H9 (cell line): ENCODE results near the gene EXOSC2. TPM values are rescaled to one million over a fixed set of nuclear protein-coding genes. Genes with fewer than 3 reads are reported as not detected.

ENCODE experiments used
- DNase-seq: peaks from one replicate; pipeline ENCODE4 v3.0.0-alpha.2; 2017
- H2AFZ ChIP-seq: one replicate; pipeline ENCODE4 v1.6.1; 2013; ENCODE audit warnings: mild to moderate bottlenecking, low read length, control low read depth, moderate library complexity
- H2AK5ac ChIP-seq: 2 replicates; pipeline ENCODE4 v1.6.1; 2013; ENCODE audit warnings: low read length, control low read depth, mixed read lengths; ENCODE audit not compliant: insufficient read length
- H2BK120ac ChIP-seq: one replicate; pipeline ENCODE4 v1.6.1; 2013; ENCODE audit warnings: low read depth, mild to moderate bottlenecking, low read length, control low read depth, inconsistent platforms; ENCODE audit not compliant: poor library complexity, severe bottlenecking
- H2BK12ac ChIP-seq: 2 replicates; pipeline ENCODE4 v1.6.1; 2013; ENCODE audit warnings: low read length, control low read depth, mixed read lengths, low read depth; ENCODE audit not compliant: insufficient read length
- H2BK15ac ChIP-seq: 2 replicates; pipeline ENCODE4 v1.6.1; 2013; ENCODE audit warnings: low read depth, low read length, control low read depth
- H2BK20ac ChIP-seq: one replicate; pipeline ENCODE4 v1.6.1; 2013; ENCODE audit warnings: low read depth, mild to moderate bottlenecking, low read length, control low read depth, inconsistent platforms; ENCODE audit not compliant: poor library complexity, severe bottlenecking
- H2BK5ac ChIP-seq: 2 replicates; pipeline ENCODE4 v1.6.1; 2013; ENCODE audit warnings: low read length, control low read depth, mixed read lengths; ENCODE audit not compliant: insufficient read length
- H3K14ac ChIP-seq: 2 replicates; pipeline ENCODE4 v1.6.1; 2013; ENCODE audit warnings: low read length, control low read depth; ENCODE audit not compliant: insufficient read depth
- H3K18ac ChIP-seq: 2 replicates; pipeline ENCODE4 v1.6.1; 2013; ENCODE audit warnings: low read depth, mild to moderate bottlenecking, mixed read lengths, low read length, control low read depth; ENCODE audit not compliant: insufficient read length
- H3K23ac ChIP-seq: 2 replicates; pipeline ENCODE4 v1.6.1; 2013; ENCODE audit warnings: low read length, control low read depth, mixed read lengths, low read depth; ENCODE audit not compliant: insufficient read length
- H3K23me2 ChIP-seq: 2 replicates; pipeline ENCODE4 v1.6.1; 2013; ENCODE audit warnings: low read depth, mild to moderate bottlenecking, mixed read lengths, low read length, control low read depth; ENCODE audit not compliant: insufficient read length, poor library complexity, severe bottlenecking
- H3K27ac ChIP-seq: 2 replicates; pipeline ENCODE4 v1.5.1; 2013; ENCODE audit warnings: low read length, control low read depth, mixed read lengths, low read depth; ENCODE audit not compliant: insufficient read length
- H3K27me3 ChIP-seq: 2 replicates; pipeline ENCODE4 v1.6.1; 2013; ENCODE audit warnings: low read length, control low read depth, inconsistent platforms; ENCODE audit not compliant: insufficient read depth
- H3K4ac ChIP-seq: 2 replicates; pipeline ENCODE4 v1.6.1; 2013; ENCODE audit warnings: low read depth, mild to moderate bottlenecking, control low read depth, inconsistent platforms, low read length, moderate library complexity
- H3K4me1 ChIP-seq: 2 replicates; pipeline ENCODE4 v1.6.1; 2013; ENCODE audit warnings: low read length, control low read depth, inconsistent platforms; ENCODE audit not compliant: insufficient read depth
- H3K4me2 ChIP-seq: 2 replicates; pipeline ENCODE4 v1.6.1; 2013; ENCODE audit warnings: low read length, control low read depth, mixed read lengths; ENCODE audit not compliant: insufficient read length, insufficient read depth
- H3K56ac ChIP-seq: 2 replicates; pipeline ENCODE4 v1.6.1; 2013; ENCODE audit warnings: low read depth, mild to moderate bottlenecking, mixed read lengths, low read length, control low read depth; ENCODE audit not compliant: insufficient read length
- H3K79me1 ChIP-seq: 2 replicates; pipeline ENCODE4 v1.6.1; 2013; ENCODE audit warnings: low read depth, mild to moderate bottlenecking, moderate library complexity, low read length, control low read depth, inconsistent platforms; ENCODE audit not compliant: insufficient read depth, poor library complexity, severe bottlenecking
- H3K79me2 ChIP-seq: 2 replicates; pipeline ENCODE4 v1.6.1; 2013; ENCODE audit warnings: low read length, control low read depth, inconsistent platforms; ENCODE audit not compliant: insufficient read depth
- H3K9ac ChIP-seq: 2 replicates; pipeline ENCODE4 v1.6.1; 2013; ENCODE audit warnings: low read length, control low read depth, mixed read lengths; ENCODE audit not compliant: insufficient read length; ENCODE audit errors: extremely low read depth
- H3K9me3 ChIP-seq: one replicate; pipeline ENCODE4 v1.6.1; 2013; ENCODE audit warnings: low read depth, low read length, inconsistent platforms; ENCODE audit not compliant: control insufficient read depth
- H3T11ph ChIP-seq: one replicate; pipeline ENCODE4 v1.6.1; 2013; ENCODE audit warnings: mild to moderate bottlenecking, low read length, control low read depth, inconsistent platforms
- H4K20me1 ChIP-seq: one replicate; pipeline ENCODE4 v1.6.1; 2013; ENCODE audit not compliant: control insufficient read depth, insufficient read length, insufficient read depth
- H4K5ac ChIP-seq: 2 replicates; pipeline ENCODE4 v1.6.1; 2013; ENCODE audit warnings: low read depth, mild to moderate bottlenecking, mixed read lengths, low read length, control low read depth; ENCODE audit not compliant: insufficient read length
- H4K8ac ChIP-seq: replicated peaks from 2 replicates; pipeline ENCODE4 v1.6.1; 2013; ENCODE audit warnings: low read length, control low read depth, mixed read lengths, low read depth; ENCODE audit not compliant: insufficient read length
- H4K91ac ChIP-seq: 2 replicates; pipeline ENCODE4 v1.6.1; 2013; ENCODE audit warnings: low read depth, mild to moderate bottlenecking, moderate library complexity, mixed read lengths, low read length, control low read depth; ENCODE audit not compliant: insufficient read length
- H3K27ac Mint-ChIP-seq, 3 experiments: 2 replicates in 2 of 3; 3 replicates in 1 of 3; pipeline ENCODE4 v1.8.0; 2020 to 2021; ENCODE audit warnings: mixed read lengths in 3 of 3, mild to moderate bottlenecking in 1 of 3, moderate library complexity in 1 of 3
- H3K27me3 Mint-ChIP-seq: 2 replicates; pipeline ENCODE4 v1.8.0; 2021; ENCODE audit warnings: low read depth, mild to moderate bottlenecking, moderate library complexity, mixed read lengths
- H3K36me3 Mint-ChIP-seq, 3 experiments: 2 replicates in 2 of 3; 3 replicates in 1 of 3; pipeline ENCODE4 v1.8.0; 2020 to 2021; ENCODE audit warnings: low read depth in 3 of 3, mixed read lengths in 3 of 3; ENCODE audit not compliant: insufficient read depth in 1 of 3
- H3K4me1 Mint-ChIP-seq, 2 experiments: 2 replicates each; pipeline ENCODE4 v1.8.0; 2020; ENCODE audit warnings: mixed read lengths in 2 of 2
- H3K4me3 Mint-ChIP-seq, 2 experiments: 2 replicates in 1 of 2; 3 replicates in 1 of 2; pipeline ENCODE4 v1.8.0; 2020 to 2021; ENCODE audit warnings: mild to moderate bottlenecking in 2 of 2, mixed read lengths in 2 of 2, moderate library complexity in 1 of 2
- H3K9me3 Mint-ChIP-seq, 2 experiments: 2 replicates in 1 of 2; 3 replicates in 1 of 2; pipeline ENCODE4 v1.8.0; 2020; ENCODE audit warnings: mild to moderate bottlenecking in 2 of 2, mixed read lengths in 2 of 2, moderate library complexity in 1 of 2
- CTCF ChIP-seq: fragments of 200-600 bp; sonication (generic); conservative IDR thresholded peaks from 3 replicates; pipeline ENCODE4 v1.8.0; 2021; ENCODE audit warnings: antibody characterized with exemption, mild to moderate bottlenecking
- WGBS: extraction: QIAGEN DNeasy Blood & Tissue Kit; methylation state at CpG from one replicate; pipeline ENCODE4 v1.1.7; 2013; ENCODE audit warnings: missing lambda C conversion rate, low lambda C conversion rate, mixed read lengths; ENCODE audit not compliant: insufficient read length; ENCODE audit errors: extremely low coverage; 5-methylcytosine and 5-hydroxymethylcytosine counted together
- total RNA-seq: library from RNA; stranded (reverse); gene quantifications from 2 replicates; pipeline ENCODE4 v1.2.1, GENCODE V29; 2021

EXOSC2 gene
- total RNA-seq, 1 experiment from 2014 or later, result 94.5 TPM

GRCh38 chr9:130707225-130707976 is 13.8 kb downstream of the EXOSC2 start:
- no peaks in the 10 kb centered on the region for H3K9me3 Mint-ChIP-seq
- H3K27ac Mint-ChIP-seq, result peak overlapping the region in 2 of 3 experiments; percentile 74 to 91; a peak in 4 of 7 replicates
- H3K4me2 ChIP-seq, result no peak overlapping the region

More at GRCh38 chr9:130707225-130707976, 13.8 kb downstream of the EXOSC2 start:
- Histone ChIP-seq H3K4me1 (no peaks in the 10 kb centered on the region), H4K91ac (no peak overlapping the region), H3K56ac (no peak overlapping the region), H3K23me2 (no peaks in the 10 kb centered on the region), H3K18ac (no peak overlapping the region), H2BK120ac (no peak overlapping the region), H4K5ac (no peak overlapping the region), H2AK5ac (no peak overlapping the region), H2BK12ac (no peak overlapping the region), H3K14ac (no peak overlapping the region), H3K79me2 (no peaks in the 10 kb centered on the region), H4K20me1 (no peaks in the 10 kb centered on the region), H3K27ac (no peak overlapping the region), H2AFZ (no peak overlapping the region), H3K4ac (no peak overlapping the region), H3K23ac (no peak overlapping the region), H2BK20ac (no peak overlapping the region), H4K8ac (no peak overlapping the region), H2BK5ac (no peak overlapping the region), H3K79me1 (no peaks in the 10 kb centered on the region), H3T11ph (no peak overlapping the region), H3K9ac (no peak overlapping the region), H3K27me3 (no peaks in the 10 kb centered on the region), H3K9me3 (no peaks in the 10 kb centered on the region), H2BK15ac (no peak overlapping the region)
- Mint-ChIP-seq H3K27me3 (no peaks in the 10 kb centered on the region), H3K36me3 (peaks cover 19 to 45% (median 28%) of the 10 kb centered on the region in 3 experiments; a peak in 6 of 7 replicates), H3K4me1 (peaks cover 0 to 3% of the 10 kb centered on the region in 2 experiments; a peak in 1 of 4 replicates), H3K4me3 (no peak overlapping the region)
- TF ChIP-seq CTCF, result peak; percentile 96
- peak; percentile 61 for DNase-seq
- no CpG with 5 or more reads among the region's 9 CpGs for WGBS
